Osteoblast (primary cell): ENCODE measurements around the gene ADGRA3. TPM values are rescaled to one million over a fixed set of nuclear protein-coding genes. Genes with fewer than 3 reads are reported as not detected.

Source experiments
- DNase-seq: peaks from one replicate; pipeline ENCODE4 v3.0.0; 2011; ENCODE audit warnings: low spot score, mixed read lengths; ENCODE audit not compliant: insufficient read length; ENCODE audit errors: missing footprints
- H2AFZ ChIP-seq: 2 replicates; pipeline ENCODE4 v1.6.0; 2011; ENCODE audit warnings: mild to moderate bottlenecking, low read length
- H3K27ac ChIP-seq: 2 replicates; pipeline ENCODE4 v1.5.1; 2011; ENCODE audit warnings: mild to moderate bottlenecking, low read depth, low read length, moderate library complexity
- H3K27me3 ChIP-seq: 2 replicates; pipeline ENCODE4 v1.6.0; 2012; ENCODE audit warnings: mild to moderate bottlenecking, control low read depth, inconsistent platforms, low read length, moderate library complexity; ENCODE audit not compliant: insufficient read depth
- H3K36me3 ChIP-seq: 2 replicates; pipeline ENCODE4 v1.5.1; 2011; ENCODE audit warnings: mild to moderate bottlenecking, low read length, control low read depth, moderate library complexity; ENCODE audit not compliant: insufficient read depth
- H3K4me1 ChIP-seq: 2 replicates; pipeline ENCODE4 v1.5.1; 2011; ENCODE audit warnings: mild to moderate bottlenecking, low read length, control low read depth, moderate library complexity; ENCODE audit not compliant: insufficient read depth
- H3K4me2 ChIP-seq: 2 replicates; pipeline ENCODE4 v1.6.0; 2011; ENCODE audit warnings: mild to moderate bottlenecking, low read length; ENCODE audit not compliant: insufficient read depth
- H3K4me3 ChIP-seq: fragments of 200-600 bp; sonication (generic); 3 replicates; pipeline ENCODE4 v1.5.1; 2012; ENCODE audit warnings: mild to moderate bottlenecking, low read length, inconsistent platforms; ENCODE audit not compliant: insufficient read depth
- H3K79me2 ChIP-seq: 2 replicates; pipeline ENCODE4 v1.6.0; 2012; ENCODE audit warnings: mild to moderate bottlenecking, low read length, control low read depth, inconsistent platforms; ENCODE audit not compliant: insufficient read depth
- H3K9me3 ChIP-seq: 2 replicates; pipeline ENCODE4 v1.5.1; 2011; ENCODE audit warnings: low read depth, low read length, control low read depth
- H4K20me1 ChIP-seq: 2 replicates; pipeline ENCODE4 v1.6.0; 2012; ENCODE audit warnings: mild to moderate bottlenecking, low read length, control low read depth; ENCODE audit not compliant: insufficient read depth
- CTCF ChIP-seq: IDR thresholded peaks from 2 replicates; pipeline ENCODE4 v1.5.1; 2011; ENCODE audit warnings: mild to moderate bottlenecking, low read depth, low read length, moderate library complexity; ENCODE audit errors: extremely low read depth
- total RNA-seq: library from RNA; depleted of rRNA; stranded (reverse); fragments of >200 nt; gene quantifications from 2 replicates; pipeline ENCODE4 v1.2.3, GENCODE V29; 2012

Gene ADGRA3
- total RNA-seq, 1 donor = 25.3 TPM

- Histone ChIP-seq H3K36me3 (no peaks in the 10 kb centered on the region), H3K4me2 (no peak overlapping the region), H3K27me3 (no peaks in the 10 kb centered on the region), H3K4me3 (no peak overlapping the region), H4K20me1 (no peaks in the 10 kb centered on the region), H3K4me1 (no peaks in the 10 kb centered on the region), H3K79me2 (no peaks in the 10 kb centered on the region), H2AFZ (no peak overlapping the region), H3K27ac (no peak overlapping the region), H3K9me3 (no peaks in the 10 kb centered on the region)
- TF ChIP-seq CTCF = no peak
- no peak for DNase-seq
These were observed 37.7 kb upstream of the ADGRA3 start for GRCh38 chr4:22553560-22553959.

GRCh38 chr4:22552812-22553211, 36.9 kb upstream of the ADGRA3 start:
- H3K79me2 ChIP-seq = no peaks in the 10 kb centered on the region
- no peaks in the 10 kb centered on the region for H4K20me1 ChIP-seq
- no peak overlapping the region for H3K27ac ChIP-seq
- no peaks in the 10 kb centered on the region for H3K9me3 ChIP-seq
- no peaks in the 10 kb centered on the region for H3K36me3 ChIP-seq
- no peak for DNase-seq
- no peak overlapping the region for H2AFZ ChIP-seq
- no peaks in the 10 kb centered on the region for H3K27me3 ChIP-seq
- H3K4me1 ChIP-seq = no peaks in the 10 kb centered on the region
- no peak overlapping the region for H3K4me3 ChIP-seq
- no peak for TF ChIP-seq CTCF
- no peak overlapping the region for H3K4me2 ChIP-seq

DNA sequence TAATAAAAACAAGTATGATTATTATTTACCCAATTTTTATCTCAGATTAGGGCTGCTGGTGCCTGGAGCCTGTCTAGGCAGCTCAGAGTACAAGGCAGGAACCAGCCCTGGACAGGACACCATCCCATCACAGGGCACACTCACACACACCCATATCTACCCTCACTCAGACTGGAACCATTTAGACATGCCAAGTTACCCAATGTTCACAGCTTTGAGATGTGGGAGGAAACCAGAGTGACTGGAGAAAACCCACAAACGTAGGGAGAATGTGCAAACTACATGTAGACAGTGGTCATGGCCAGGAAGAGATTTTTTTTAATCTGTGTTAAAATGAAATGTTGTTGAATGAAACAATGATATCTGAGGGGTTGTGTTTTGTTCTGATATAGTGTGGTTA, 35.7 kb upstream of the ADGRA3 start:
- no peaks in the 10 kb centered on the region for H3K4me1 ChIP-seq
- no peaks in the 10 kb centered on the region for H3K27me3 ChIP-seq
- no peak overlapping the region for H2AFZ ChIP-seq
- H3K4me2 ChIP-seq = no peak overlapping the region
- no peaks in the 10 kb centered on the region for H3K36me3 ChIP-seq
- TF ChIP-seq CTCF = no peak
- no peaks in the 10 kb centered on the region for H3K79me2 ChIP-seq
- no peak overlapping the region for H3K27ac ChIP-seq
- no peak for DNase-seq
- no peaks in the 10 kb centered on the region for H3K9me3 ChIP-seq
- H4K20me1 ChIP-seq = no peaks in the 10 kb centered on the region
- no peak overlapping the region for H3K4me3 ChIP-seq

DNA sequence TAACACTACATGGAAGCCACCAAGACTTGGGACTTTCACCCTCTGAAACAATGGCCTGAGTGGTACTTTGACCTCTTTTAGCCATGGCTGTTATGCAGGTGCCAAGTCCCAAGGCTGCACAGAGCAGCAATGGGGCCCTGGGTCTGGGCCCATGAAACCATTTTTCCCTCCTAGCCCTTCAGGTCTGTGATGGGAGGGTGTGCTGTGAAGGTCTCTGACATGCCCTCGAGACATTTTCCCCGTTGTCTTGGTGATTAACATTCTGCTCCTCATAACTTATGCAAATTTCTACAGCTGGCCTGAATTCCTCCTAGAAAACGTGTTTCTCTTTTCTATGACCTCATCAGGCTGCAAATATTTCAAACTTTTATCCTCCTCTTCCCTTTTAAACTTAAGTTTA, 30.4 kb upstream of the ADGRA3 start:
- Histone ChIP-seq H4K20me1 (no peaks in the 10 kb centered on the region), H3K79me2 (no peaks in the 10 kb centered on the region), H3K27me3 (no peaks in the 10 kb centered on the region), H3K36me3 (no peaks in the 10 kb centered on the region), H3K9me3 (no peaks in the 10 kb centered on the region), H2AFZ (no peak overlapping the region), H3K4me1 (no peaks in the 10 kb centered on the region), H3K4me2 (no peak overlapping the region), H3K4me3 (no peak overlapping the region), H3K27ac (no peak overlapping the region)
- no peak for DNase-seq
- TF ChIP-seq CTCF = no peak
